ENCODE measurements around the gene TP53I11. TPM values are rescaled to one million over a fixed set of nuclear protein-coding genes. Genes with fewer than 3 reads are reported as not detected.

Gene TP53I11
- total RNA-seq, 4 donors from 2014 or later, result 5.4 to 17.2 (median 12.8) TPM

GRCh38 chr11:44923115-44923514, 27.6 kb downstream of the TP53I11 start:
- no peaks in the 10 kb centered on the region for H3K36me3 ChIP-seq
- intact Hi-C loops (cut with DNase I; ENCODE audit: low total_unique reads), result no loop called here
- DNase-seq (no peak), ATAC-seq (no peak)
- TF ChIP-seq CTCF (IDR thresholded peaks at IDR 0.05 in 4 of 5, conservative IDR thresholded peaks at IDR 0.05 in 1 of 5), result no peak
- no peak for TF ChIP-seq POLR2A (IDR thresholded peaks at IDR 0.05)
- peaks cover 0 to 10% of the 10 kb centered on the region in 2 donors for H3K4me1 ChIP-seq
- no peak overlapping the region for H3K27ac ChIP-seq
- in situ Hi-C loops (cut with MboI; ENCODE audit: low sequenced_read_pairs in 4 of 4), result loop anchor here in 2 of 4 donors (10.0 to 25.0 kb wide), 2 partner anchors 372 to 414 kb away; no protein-coding TSS in a partner anchor
- H3K4me3 ChIP-seq, result no peak overlapping the region
- no peaks in the 10 kb centered on the region for H3K27me3 ChIP-seq
- no peaks in the 10 kb centered on the region for H3K9me3 ChIP-seq

GRCh38 chr11:44920451-44920850, 30.2 kb downstream of the TP53I11 start:
- DNase-seq, result no peak
- intact Hi-C loops (cut with DNase I; ENCODE audit: low total_unique reads) (no loop called here), in situ Hi-C loops (cut with MboI; ENCODE audit: low sequenced_read_pairs in 4 of 4) (loop anchor here in 2 of 4 donors (10.0 to 25.0 kb wide), 2 partner anchors 374 to 417 kb away; no protein-coding TSS in a partner anchor)
- no peaks in the 10 kb centered on the region for H3K36me3 ChIP-seq
- H3K27me3 ChIP-seq, result no peaks in the 10 kb centered on the region
- no peak overlapping the region for H3K27ac ChIP-seq
- no peaks in the 10 kb centered on the region for H3K9me3 ChIP-seq
- no peak overlapping the region for H3K4me3 ChIP-seq
- peaks cover 0 to 3% of the 10 kb centered on the region in 2 donors for H3K4me1 ChIP-seq
- no peak for ATAC-seq
- no peak for TF ChIP-seq POLR2A (IDR thresholded peaks at IDR 0.05)
- TF ChIP-seq CTCF (IDR thresholded peaks at IDR 0.05 in 4 of 5, conservative IDR thresholded peaks at IDR 0.05 in 1 of 5), result no peak

- no peak for ATAC-seq
- intact Hi-C loops (cut with DNase I; ENCODE audit: low total_unique reads), result no loop called here
- in situ Hi-C loops (cut with MboI; ENCODE audit: low sequenced_read_pairs in 4 of 4), result loop anchor here in 2 of 4 donors (10.0 to 25.0 kb wide), 2 partner anchors 363 to 420 kb away; no protein-coding TSS in a partner anchor
- H3K36me3 ChIP-seq, result no peaks in the 10 kb centered on the region
- no peaks in the 10 kb centered on the region for H3K9me3 ChIP-seq
- no peak for DNase-seq
- no peaks in the 10 kb centered on the region for H3K4me1 ChIP-seq
- TF ChIP-seq POLR2A (IDR thresholded peaks at IDR 0.05) (no peak), CTCF (IDR thresholded peaks at IDR 0.05 in 4 of 5, conservative IDR thresholded peaks at IDR 0.05 in 1 of 5) (no peak)
- no peaks in the 10 kb centered on the region for H3K27me3 ChIP-seq
- no peak overlapping the region for H3K27ac ChIP-seq
- H3K4me3 ChIP-seq, result no peak overlapping the region
These were observed 32.9 kb downstream of the TP53I11 start for GRCh38 chr11:44917741-44918140.

- ATAC-seq (no peak), DNase-seq (no peak)
- in situ Hi-C loops (cut with MboI; ENCODE audit: low sequenced_read_pairs in 4 of 4) (loop anchor here in 2 of 4 donors (10.0 to 25.0 kb wide), 2 partner anchors 362 to 420 kb away; no protein-coding TSS in a partner anchor), intact Hi-C loops (cut with DNase I; ENCODE audit: low total_unique reads) (no loop called here)
- TF ChIP-seq CTCF (IDR thresholded peaks at IDR 0.05 in 4 of 5, conservative IDR thresholded peaks at IDR 0.05 in 1 of 5) (no peak), POLR2A (IDR thresholded peaks at IDR 0.05) (no peak)
- Histone ChIP-seq H3K27me3 (no peaks in the 10 kb centered on the region), H3K27ac (no peak overlapping the region), H3K4me1 (no peaks in the 10 kb centered on the region), H3K36me3 (no peaks in the 10 kb centered on the region), H3K9me3 (no peaks in the 10 kb centered on the region), H3K4me3 (no peak overlapping the region)
These were observed 33.8 kb downstream of the TP53I11 start for GRCh38 chr11:44916801-44917385.

Measured in gastrocnemius medialis (tissue), 4 donors.